Endothelial cell of umbilical vein (primary cell): Measurements from ENCODE around the gene ACAD11. TPM values are rescaled to one million over a fixed set of nuclear protein-coding genes. Genes with fewer than 3 reads are reported as not detected.

Source experiments
- BruUV-seq: library from RNA; stranded (reverse); fragments of 400-500 nt; replicated peaks from 2 replicates; lab custom pipeline; 2021; lab: Mats Ljungman, UMichigan
- CTCF ChIA-PET: fragments of 300-600, 350-600 bp; sonication (Branson Sonifier 250); formaldehyde crosslinking; loops from one replicate; lab custom pipeline; 2021; ENCODE audit warnings: antibody characterized with exemption, inconsistent platforms; lab: Charles Lee
- POLR2A ChIA-PET: fragments of 300-600, 350-600 bp; sonication (Branson Sonifier 250); formaldehyde crosslinking; loops from one replicate; lab custom pipeline; 2021; ENCODE audit warnings: antibody characterized with exemption, inconsistent platforms; lab: Charles Lee
- DNase-seq: peaks from one replicate; pipeline ENCODE4 v3.0.0-alpha.2; 2011; ENCODE audit warnings: low read depth, low spot score
- FAIRE-seq: peaks from 2 replicates; lab custom pipeline; 2011; peaks lifted over from hg19 to GRCh38; lab: Jason Lieb, UNC
- H2AFZ ChIP-seq: 2 replicates; pipeline ENCODE4 v1.6.0; 2012; ENCODE audit warnings: low read depth, low read length, control low read depth, inconsistent platforms
- H3K27ac ChIP-seq: 2 replicates; pipeline ENCODE4 v1.5.1; 2011; ENCODE audit warnings: low read depth, mild to moderate bottlenecking, control low read depth, low read length, moderate library complexity; ENCODE audit not compliant: insufficient read depth
- H3K27me3 ChIP-seq, 2 experiments: 2 replicates each; pipeline versions ENCODE4 v1.6.0 to v1.6.1; 2011; ENCODE audit warnings: low read length in 2 of 2, mixed read lengths in 1 of 2; ENCODE audit not compliant: control insufficient read depth in 2 of 2, insufficient read depth in 2 of 2
- H3K36me3 ChIP-seq, 2 experiments: 2 replicates in 1 of 2; 3 replicates in 1 of 2; pipeline ENCODE4 v1.5.1; 2011; ENCODE audit warnings: low read length in 2 of 2, mild to moderate bottlenecking in 1 of 2, moderate library complexity in 1 of 2; ENCODE audit not compliant: control insufficient read depth in 2 of 2, insufficient read depth in 2 of 2; ENCODE audit errors: extremely low read depth in 1 of 2
- H3K4me1 ChIP-seq: 3 replicates; pipeline ENCODE4 v1.5.1; 2011; ENCODE audit warnings: mild to moderate bottlenecking, low read length; ENCODE audit not compliant: control insufficient read depth, insufficient read depth; ENCODE audit errors: extremely low read depth
- H3K4me2 ChIP-seq: 2 replicates; pipeline ENCODE4 v1.6.1; 2011; ENCODE audit warnings: low read length, control low read depth, mixed read lengths; ENCODE audit not compliant: insufficient read depth
- H3K4me3 ChIP-seq, 3 experiments: fragments of 200-600 bp in 1 of 3; sonication (generic), shearing (Covaris generic) in 1 of 3; replicated peaks in 1 of 3; 2 replicates each; pipeline ENCODE4 v1.5.1; 2011 to 2016; ENCODE audit warnings: control low read depth in 3 of 3, low read length in 3 of 3, mild to moderate bottlenecking in 2 of 3, inconsistent platforms in 1 of 3, low read depth in 1 of 3, moderate library complexity in 1 of 3; ENCODE audit not compliant: insufficient read depth in 1 of 3
- H3K79me2 ChIP-seq: 2 replicates; pipeline ENCODE4 v1.6.0; 2012; ENCODE audit warnings: low read length, inconsistent platforms; ENCODE audit not compliant: control insufficient read depth, insufficient read depth
- H3K9ac ChIP-seq: replicated peaks from 2 replicates; pipeline ENCODE3; 2011; ENCODE audit warnings: low read length, control low read depth; ENCODE audit not compliant: insufficient read depth; ENCODE audit errors: extremely low read depth
- H3K9me1 ChIP-seq: replicated peaks from 3 replicates; pipeline ENCODE4 v1.6.0; 2011; ENCODE audit warnings: mild to moderate bottlenecking, low read length; ENCODE audit not compliant: control insufficient read depth, insufficient read depth; ENCODE audit errors: extremely low read depth
- H3K9me3 ChIP-seq: replicated peaks from 2 replicates; pipeline ENCODE4 v1.5.1; 2012; ENCODE audit warnings: low read length, inconsistent platforms; ENCODE audit not compliant: control insufficient read depth, insufficient read depth
- H4K20me1 ChIP-seq: replicated peaks from 2 replicates; pipeline ENCODE3; 2011; ENCODE audit warnings: mild to moderate bottlenecking, low read length; ENCODE audit not compliant: control insufficient read depth, insufficient read depth; ENCODE audit errors: extremely low read depth
- EZH2 ChIP-seq: IDR thresholded peaks from 2 replicates; pipeline ENCODE4 v1.6.1; 2012; ENCODE audit warnings: borderline replicate concordance, low read depth, mild to moderate bottlenecking, moderate library complexity, low read length, inconsistent platforms; ENCODE audit not compliant: severe bottlenecking
- FOS ChIP-seq: IDR thresholded peaks from 2 replicates; pipeline ENCODE4 v1.6.1; 2011; ENCODE audit warnings: mild to moderate bottlenecking, low read length, moderate library complexity, borderline replicate concordance; ENCODE audit not compliant: insufficient read depth
- GATA2 ChIP-seq: IDR thresholded peaks from 2 replicates; pipeline ENCODE4 v1.7.0; 2011; ENCODE audit warnings: low read depth, mild to moderate bottlenecking, moderate library complexity, mixed read lengths, low read length; ENCODE audit not compliant: insufficient read length, insufficient read depth
- JUN ChIP-seq: IDR thresholded peaks from 2 replicates; pipeline ENCODE4 v1.6.1; 2011; ENCODE audit warnings: borderline replicate concordance, low read depth; ENCODE audit not compliant: insufficient read length, insufficient read depth
- MAX ChIP-seq: IDR thresholded peaks from 2 replicates; pipeline ENCODE4 v1.6.1; 2011; ENCODE audit not compliant: insufficient read depth, insufficient read length
- MYC ChIP-seq: IDR thresholded peaks from one replicate; pipeline ENCODE4 v1.6.1; 2011; ENCODE audit warnings: mild to moderate bottlenecking, low read depth, low read length
- POLR2A ChIP-seq: IDR thresholded peaks from 2 replicates; pipeline ENCODE4 v1.6.1; 2012; ENCODE audit warnings: low read depth, mild to moderate bottlenecking, control low read depth, low read length
- POLR2AphosphoS5 ChIP-seq: IDR thresholded peaks from 2 replicates; pipeline ENCODE4 v1.6.1; 2012; ENCODE audit warnings: low read depth, mild to moderate bottlenecking, control low read depth, low read length, moderate library complexity; ENCODE audit not compliant: insufficient read depth
- dilution Hi-C: fragments of 300-500 bp; cut with MboI; formaldehyde crosslinking; loops from one replicate; pipeline ENCODE4 v1.15.0; 2019; ENCODE audit warnings: low sequenced_read_pairs; ENCODE audit not compliant: extremely low pct_ligation_motif_present
- intact Hi-C: fragments of 100-400 bp; cut with micrococcal nuclease; formaldehyde crosslinking; loops from one replicate; pipeline ENCODE4 v1.10.0; 2022
- polyA plus RNA-seq, 4 experiments: library from polyadenylated mRNA; depleted of rRNA in 3 of 4; stranded (reverse) in 3 of 4; unstranded in 1 of 4; fragments of >200 nt; gene quantifications; 2 replicates each; pipeline versions ENCODE4 v1.2.1 to v1.2.3, GENCODE V29; 2011 to 2012; ENCODE audit warnings: missing spikeins in 1 of 4
- total RNA-seq: library from RNA; stranded (reverse); gene quantifications from 2 replicates; pipeline ENCODE4 v1.2.3, GENCODE V29; 2021
- TF ChIP-seq, protein P1 (sequence below), 2 donors: IDR thresholded peaks; 1 replicate in 1 of 2; 2 replicates in 1 of 2; pipeline ENCODE4 v1.5.1; 2011; ENCODE audit warnings: low read length in 2 of 2, mild to moderate bottlenecking in 2 of 2, moderate library complexity in 2 of 2, control low read depth in 1 of 2, inconsistent platforms in 1 of 2, low read depth in 1 of 2; ENCODE audit not compliant: insufficient read depth in 1 of 2; ENCODE audit errors: extremely low read depth in 1 of 2

Gene ACAD11
- total and polyA plus RNA-seq, 2 donors (not counting 3 experiments of a cell fraction or from before 2014, with no cell fraction given), result 9.6 to 17.9 TPM

DNA sequence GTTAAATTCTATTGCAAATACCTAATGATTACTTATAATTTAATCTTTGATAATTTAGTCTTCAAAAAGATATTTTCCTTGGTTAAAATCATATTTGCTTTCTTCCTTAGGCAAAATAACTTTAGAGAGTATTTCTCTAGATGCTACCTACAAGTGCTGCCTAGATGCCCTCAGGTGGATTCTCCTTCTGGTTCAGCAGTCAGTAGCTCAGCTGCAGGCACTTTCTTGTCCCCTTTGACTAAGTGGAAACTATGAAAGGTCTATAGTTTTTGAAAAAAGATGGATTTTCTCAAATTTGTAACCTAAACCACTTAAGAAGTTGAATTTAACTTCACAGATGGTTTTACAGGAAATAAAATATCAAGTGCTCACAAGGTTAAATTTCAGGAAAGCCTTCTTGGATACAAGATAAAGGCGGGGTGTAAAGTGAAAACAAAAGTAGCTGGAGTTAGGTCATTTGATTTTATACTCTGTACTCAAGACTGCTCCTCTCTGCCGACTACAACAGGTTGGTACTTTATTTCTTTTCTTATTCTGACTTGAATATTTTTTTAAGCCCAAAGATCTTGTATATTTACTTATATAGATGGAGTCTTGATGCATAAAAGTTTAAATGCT, 62.7 kb downstream of the ACAD11 start, which contains the start of gene ACKR4:
Gene ACKR4 (plus strand): TSS at position 455 of the 618 bp plus-strand sequence. CDS start 3,128 bp downstream, outside the sequence.
- Histone ChIP-seq H3K9ac (peak within 1 kb of the TSS; percentile 55), H3K9me3 (no peaks in the 10 kb centered on the region), H3K4me1 (peaks cover 40% of the 10 kb centered on the region), H3K79me2 (no peaks in the 10 kb centered on the region), H2AFZ (peak within 1 kb of the TSS; percentile 75), H3K4me3 (peak within 1 kb of the TSS; percentile 24 to 70 (median 34)), H3K9me1 (no peaks in the 10 kb centered on the region), H3K4me2 (peak within 1 kb of the TSS; percentile 98), H3K27me3 (no peaks in the 10 kb centered on the region), H3K36me3 (no peaks in the 10 kb centered on the region), H3K27ac (peak within 1 kb of the TSS; percentile 48), H4K20me1 (no peaks in the 10 kb centered on the region)
- no TSS peak for BruUV-seq
- TF ChIP-seq POLR2A (no peak), GATA2 (no peak), EZH2 (no peak), JUN (no peak), FOS (no peak), POLR2AphosphoS5 (no peak), MYC (no peak), MAX (no peak)
- TF ChIP-seq, protein P1, sequence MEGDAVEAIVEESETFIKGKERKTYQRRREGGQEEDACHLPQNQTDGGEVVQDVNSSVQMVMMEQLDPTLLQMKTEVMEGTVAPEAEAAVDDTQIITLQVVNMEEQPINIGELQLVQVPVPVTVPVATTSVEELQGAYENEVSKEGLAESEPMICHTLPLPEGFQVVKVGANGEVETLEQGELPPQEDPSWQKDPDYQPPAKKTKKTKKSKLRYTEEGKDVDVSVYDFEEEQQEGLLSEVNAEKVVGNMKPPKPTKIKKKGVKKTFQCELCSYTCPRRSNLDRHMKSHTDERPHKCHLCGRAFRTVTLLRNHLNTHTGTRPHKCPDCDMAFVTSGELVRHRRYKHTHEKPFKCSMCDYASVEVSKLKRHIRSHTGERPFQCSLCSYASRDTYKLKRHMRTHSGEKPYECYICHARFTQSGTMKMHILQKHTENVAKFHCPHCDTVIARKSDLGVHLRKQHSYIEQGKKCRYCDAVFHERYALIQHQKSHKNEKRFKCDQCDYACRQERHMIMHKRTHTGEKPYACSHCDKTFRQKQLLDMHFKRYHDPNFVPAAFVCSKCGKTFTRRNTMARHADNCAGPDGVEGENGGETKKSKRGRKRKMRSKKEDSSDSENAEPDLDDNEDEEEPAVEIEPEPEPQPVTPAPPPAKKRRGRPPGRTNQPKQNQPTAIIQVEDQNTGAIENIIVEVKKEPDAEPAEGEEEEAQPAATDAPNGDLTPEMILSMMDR (IDR thresholded peaks at IDR 0.05; ENCODE audit: extremely low read depth in 1 of 2, insufficient read depth in 1 of 2, low read depth in 1 of 2, low read length in 2 of 2), result no peak
- ChIA-PET CTCF (interaction anchor here (2.3 to 4.6 kb wide), 2 partner anchors 26 to 44 kb away, joined by 9 to 35 read pairs; no protein-coding TSS in a partner anchor), POLR2A (no interaction called here)
- DNase-seq, result peak; percentile 78
- intact Hi-C loops (no loop called here), dilution Hi-C loops (no loop called here)
- FAIRE-seq, result peak; percentile 35
